IMR-90 (cell line): Measurements from ENCODE around the gene TBXAS1. TPM values are rescaled to one million over a fixed set of nuclear protein-coding genes. Genes with fewer than 3 reads are reported as not detected.

Experiments used
- ATAC-seq: fragments of 200-7000 bp; cut with Tn5 transposase; 2 replicates; pipeline ENCODE4 v1.9.1; 2020; ENCODE audit warnings: low read depth, mild to moderate bottlenecking, moderate library complexity
- BruUV-seq: library from RNA; stranded (reverse); fragments of 400-500 nt; replicated peaks from 2 replicates; lab custom pipeline; 2021; lab: Mats Ljungman, UMichigan
- CTCF ChIA-PET: fragments of 300-600 bp; formaldehyde crosslinking; extraction: SDS; loops from one replicate; lab custom pipeline; 2021; ENCODE audit warnings: antibody characterized with exemption; lab: Yijun Ruan, JAX
- POLR2A ChIA-PET: fragments of 300-600 bp; sonication (Branson Sonifier 250); formaldehyde crosslinking; loops from one replicate; lab custom pipeline; 2022; ENCODE audit warnings: antibody characterized with exemption; ENCODE audit not compliant: unreplicated experiment; lab: Charles Lee
- DNase-seq: peaks from one replicate; pipeline ENCODE4 v3.0.0; 2013
- H2AFZ ChIP-seq: replicated peaks from 2 replicates; pipeline ENCODE3; 2013; ENCODE audit warnings: low read length, mild to moderate bottlenecking; ENCODE audit not compliant: poor library complexity
- H2AK5ac ChIP-seq: 2 replicates; pipeline ENCODE4 v1.6.1; 2013; ENCODE audit warnings: low read depth, low read length, inconsistent platforms
- H2AK9ac ChIP-seq: replicated peaks from 2 replicates; pipeline ENCODE3; 2013; ENCODE audit warnings: mild to moderate bottlenecking, low read depth, low read length, moderate library complexity; ENCODE audit not compliant: poor library complexity
- H2BK120ac ChIP-seq: 2 replicates; pipeline ENCODE4 v1.6.1; 2013; ENCODE audit warnings: low read depth, low read length, inconsistent platforms
- H2BK15ac ChIP-seq: 3 replicates; pipeline ENCODE4 v1.6.1; 2013; ENCODE audit warnings: low read depth, low read length, inconsistent platforms
- H2BK20ac ChIP-seq: 2 replicates; pipeline ENCODE4 v1.6.1; 2013; ENCODE audit warnings: low read depth, mild to moderate bottlenecking, inconsistent platforms, low read length, moderate library complexity
- H2BK5ac ChIP-seq: 2 replicates; pipeline ENCODE4 v1.6.1; 2013; ENCODE audit warnings: mild to moderate bottlenecking, low read depth, low read length, inconsistent platforms; ENCODE audit not compliant: poor library complexity, severe bottlenecking
- H3K14ac ChIP-seq: replicated peaks from 2 replicates; pipeline ENCODE4 v1.6.1; 2013; ENCODE audit warnings: low read depth, low read length, inconsistent platforms
- H3K18ac ChIP-seq: 2 replicates; pipeline ENCODE4 v1.6.1; 2013; ENCODE audit warnings: low read depth, low read length, control low read depth
- H3K23ac ChIP-seq: 2 replicates; pipeline ENCODE4 v1.6.1; 2013; ENCODE audit warnings: low read depth, low read length, inconsistent platforms
- H3K27ac ChIP-seq: 2 replicates; pipeline ENCODE4 v1.5.1; 2013; ENCODE audit warnings: mild to moderate bottlenecking, control low read depth, low read length; ENCODE audit not compliant: insufficient read depth
- H3K27me3 ChIP-seq: 2 replicates; pipeline ENCODE4 v1.6.1; 2013; ENCODE audit warnings: low read length; ENCODE audit not compliant: control insufficient read depth, insufficient read depth
- H3K36me3 ChIP-seq: 2 replicates; pipeline ENCODE4 v1.6.1; 2013; ENCODE audit warnings: low read length, mixed read lengths; ENCODE audit not compliant: control insufficient read depth, insufficient read depth
- H3K4ac ChIP-seq: 2 replicates; pipeline ENCODE4 v1.6.1; 2013; ENCODE audit warnings: low read depth, low read length, inconsistent platforms
- H3K4me1 ChIP-seq: 2 replicates; pipeline ENCODE4 v1.6.1; 2013; ENCODE audit warnings: low read length, mixed read lengths; ENCODE audit not compliant: control insufficient read depth, insufficient read depth
- H3K4me2 ChIP-seq: 2 replicates; pipeline ENCODE4 v1.6.1; 2013; ENCODE audit warnings: low read depth, mild to moderate bottlenecking, control low read depth, low read length, moderate library complexity
- H3K4me3 ChIP-seq: 2 replicates; pipeline ENCODE4 v1.5.1; 2013; ENCODE audit warnings: low read depth, mild to moderate bottlenecking, control low read depth, low read length, moderate library complexity; ENCODE audit not compliant: insufficient read depth
- H3K56ac ChIP-seq: 2 replicates; pipeline ENCODE4 v1.6.1; 2013; ENCODE audit warnings: low read length, inconsistent platforms; ENCODE audit not compliant: insufficient read depth; ENCODE audit errors: extremely low read depth
- H3K79me1 ChIP-seq, 2 experiments: 2 replicates each; pipeline ENCODE4 v1.6.1; 2013; ENCODE audit warnings: low read length in 2 of 2, inconsistent platforms in 1 of 2, low read depth in 1 of 2
- H3K9ac ChIP-seq: 2 replicates; pipeline ENCODE4 v1.6.1; 2013; ENCODE audit warnings: low read depth, low read length, control low read depth
- H3K9me1 ChIP-seq: 2 replicates; pipeline ENCODE4 v1.6.1; 2013; ENCODE audit warnings: low read length, inconsistent platforms; ENCODE audit not compliant: insufficient read depth
- H3K9me3 ChIP-seq: 2 replicates; pipeline ENCODE4 v1.6.1; 2013; ENCODE audit warnings: low read length; ENCODE audit not compliant: control insufficient read depth, insufficient read depth
- H4K20me1 ChIP-seq: 2 replicates; pipeline ENCODE4 v1.6.1; 2013; ENCODE audit warnings: low read length, inconsistent platforms; ENCODE audit not compliant: insufficient read depth
- H4K5ac ChIP-seq: 2 replicates; pipeline ENCODE4 v1.6.1; 2013; ENCODE audit warnings: mild to moderate bottlenecking, low read depth, low read length, control low read depth
- H4K8ac ChIP-seq, 2 experiments: 2 replicates each; pipeline ENCODE4 v1.6.1; 2013; ENCODE audit warnings: low read depth in 2 of 2, low read length in 2 of 2, control low read depth in 1 of 2, inconsistent platforms in 1 of 2
- H4K91ac ChIP-seq: 2 replicates; pipeline ENCODE4 v1.6.1; 2013; ENCODE audit warnings: low read depth, low read length, inconsistent platforms; ENCODE audit not compliant: insufficient read depth
- ELK1 ChIP-seq: fragments of 150-350 bp; IDR thresholded peaks from 2 replicates; pipeline ENCODE4 v1.6.1; 2016; ENCODE audit warnings: low read depth, mild to moderate bottlenecking, low read length, moderate library complexity, borderline replicate concordance
- FOS ChIP-seq: fragments of 150-350 bp; IDR thresholded peaks from 2 replicates; pipeline ENCODE4 v1.6.1; 2016; ENCODE audit warnings: low read depth, low read length
- MAFK ChIP-seq: IDR thresholded peaks from 2 replicates; pipeline ENCODE4 v1.6.1; 2012; ENCODE audit warnings: low read depth, low read length, improper control_type of control experiment
- MAZ ChIP-seq: IDR thresholded peaks from 2 replicates; pipeline ENCODE4 v1.6.1; 2012; ENCODE audit warnings: low read depth, mild to moderate bottlenecking, low read length, improper control_type of control experiment, moderate library complexity, borderline replicate concordance
- MXI1 ChIP-seq: IDR thresholded peaks from 2 replicates; pipeline ENCODE4 v1.6.1; 2012; ENCODE audit warnings: low read depth, mild to moderate bottlenecking, low read length, moderate library complexity, borderline replicate concordance
- NFE2L2 ChIP-seq: fragments of 150-350 bp; IDR thresholded peaks from 2 replicates; pipeline ENCODE4 v1.6.1; 2016; ENCODE audit warnings: low read depth, mild to moderate bottlenecking, low read length
- RAD21 ChIP-seq: IDR thresholded peaks from 2 replicates; pipeline ENCODE4 v1.6.1; 2012; ENCODE audit warnings: low read length, improper control_type of control experiment
- USF2 ChIP-seq: fragments of 150-350 bp; IDR thresholded peaks from 2 replicates; pipeline ENCODE4 v1.6.1; 2017; ENCODE audit warnings: mild to moderate bottlenecking, antibody characterized with exemption, low read length, low read depth
- WGBS, 2 experiments: methylation state at CpG; one replicate each; pipeline versions ENCODE4 v1.1.5 to v1.1.7; 2013; ENCODE audit warnings: missing lambda C conversion rate in 2 of 2; ENCODE audit not compliant: insufficient read length in 1 of 2; ENCODE audit errors: extremely low coverage in 2 of 2; 5-methylcytosine and 5-hydroxymethylcytosine counted together
- dilution Hi-C: fragments of 300-500 bp; cut with HindIII; formaldehyde crosslinking; loops from one replicate; pipeline ENCODE4 v1.14.3; 2018; ENCODE audit warnings: low sequenced_read_pairs; ENCODE audit not compliant: unreplicated experiment
- in situ Hi-C: fragments of 300-500 bp; cut with MboI; formaldehyde crosslinking; loops from 3 replicates; pipeline ENCODE4 v1.14.3; 2019; ENCODE audit warnings: low sequenced_read_pairs, inconsistent platforms, mixed read lengths
- intact Hi-C: fragments of 100-400 bp; cut with micrococcal nuclease; formaldehyde crosslinking; loops from 2 replicates; pipeline ENCODE4 v1.10.0; 2022
- polyA plus RNA-seq, 3 experiments: library from polyadenylated mRNA; depleted of rRNA; stranded (reverse); fragments of >200 nt; gene quantifications; 2 replicates each; pipeline ENCODE4 v1.2.3, GENCODE V29; 2012; ENCODE audit warnings: low replicate concordance in 1 of 3
- total RNA-seq: library from RNA; depleted of rRNA; stranded (reverse); fragments of >200 nt; gene quantifications from 2 replicates; pipeline ENCODE4 v1.2.3, GENCODE V29; 2012

The TBXAS1 gene
- total and polyA plus RNA-seq, 2 of the 4 experiments (the other 2 are of a cell fraction) = 5.9 to 10.8 TPM

- CTCF ChIA-PET = interaction anchor here (1.4 kb wide), 1 partner anchor 37 kb away, joined by 4 read pairs; no protein-coding TSS in a partner anchor
- Histone ChIP-seq H4K91ac (no peak overlapping the region), H2BK5ac (no peak overlapping the region), H2AK9ac (no peak overlapping the region), H3K4me2 (no peak overlapping the region), H3K9me3 (peaks cover 10% of the 10 kb centered on the region), H3K36me3 (peaks cover 2% of the 10 kb centered on the region; the same call in 1 of the 2 replicates), H2AK5ac (no peak overlapping the region), H3K4ac (no peak overlapping the region), H4K8ac (no peak overlapping the region), H2BK15ac (no peak overlapping the region), H4K5ac (no peak overlapping the region), H3K27me3 (0 out of 2 replicates have a peak, but pooled peaks cover 2% of the 10 kb centered on the region), H4K20me1 (no peaks in the 10 kb centered on the region), H2AFZ (no peak overlapping the region), H3K9ac (no peak overlapping the region), H3K79me1 (no peaks in the 10 kb centered on the region), H3K18ac (no peak overlapping the region), H3K14ac (no peak overlapping the region), H3K23ac (no peak overlapping the region), H3K27ac (no peak overlapping the region), H2BK120ac (no peak overlapping the region), H3K56ac (no peak overlapping the region), H3K4me3 (no peak overlapping the region), H2BK20ac (no peak overlapping the region), H3K4me1 (no peaks in the 10 kb centered on the region; the same call in 1 of the 2 replicates), H3K9me1 (no peaks in the 10 kb centered on the region)
- WGBS, 2 experiments = 80% methylated on average over 1 of the region's 3 CpGs; no CpG with 5 or more reads in 1 of the 2 experiments
- no peak for ATAC-seq
- in situ Hi-C loops = no loop called here
- POLR2A ChIA-PET = no interaction called here
- peak; percentile 23 for DNase-seq
- TF ChIP-seq USF2 = no peak
- TF ChIP-seq MAZ = no peak
- TF ChIP-seq RAD21 = no peak
- no peak for TF ChIP-seq NFE2L2
- TF ChIP-seq MAFK = 0 out of 2 replicates have a peak, but pooled peaks have one; percentile 2
- TF ChIP-seq ELK1 = no peak
- TF ChIP-seq MXI1 = no peak
- no peak for TF ChIP-seq FOS
- dilution Hi-C loops = no loop called here
- no TSS peak for BruUV-seq
- intact Hi-C loops = no loop called here
Observed at GRCh38 chr7:139949629-139950028, 120.6 kb downstream of the TBXAS1 start.
